ENCODE data around the gene SOWAHD. TPM values are rescaled to one million over a fixed set of nuclear protein-coding genes. Genes with fewer than 3 reads are reported as not detected.

Gene SOWAHD
- total RNA-seq, 1 donor from 2014 or later, result 4.7 TPM

Other genes starting within 250 kb of the SOWAHD start
- gene STEEP1, start 193.2 kb upstream of the SOWAHD start, total RNA-seq, result 18.4 TPM
- gene UBE2A, start 184.0 kb upstream of the SOWAHD start, total RNA-seq, result 49.5 TPM
- gene NKRF, start 152.2 kb upstream of the SOWAHD start, total RNA-seq, result 8.3 TPM
- 36.3 TPM for gene SEPTIN6, start 65.4 kb upstream of the SOWAHD start, total RNA-seq
- gene RPL39, start 33.0 kb downstream of the SOWAHD start, total RNA-seq, result 917 TPM
- gene UPF3B, start 94.4 kb downstream of the SOWAHD start, total RNA-seq, result 7.3 TPM
- gene RNF113A, start 113.1 kb downstream of the SOWAHD start, total RNA-seq, result 14.0 TPM
- 114 TPM for gene NDUFA1, start 113.2 kb downstream of the SOWAHD start, total RNA-seq
- gene AKAP14, start 137.3 kb downstream of the SOWAHD start, total RNA-seq, result not detected
- gene NKAP, start 185.2 kb downstream of the SOWAHD start, total RNA-seq, result 7.1 TPM